H1 (cell line): ENCODE data around the gene PHETA1. TPM values are rescaled to one million over a fixed set of nuclear protein-coding genes. Genes with fewer than 3 reads are reported as not detected.

Experiments
- CTCF ChIA-PET: fragments of 300-600 bp; sonication (Branson Sonifier 250); formaldehyde crosslinking; loops from one replicate; lab custom pipeline; 2021; ENCODE audit not compliant: partially characterized antibody; lab: Charles Lee
- POLR2A ChIA-PET: fragments of 300-600 bp; sonication (Branson Sonifier 250); formaldehyde crosslinking; loops from one replicate; lab custom pipeline; 2021; ENCODE audit warnings: inconsistent platforms; ENCODE audit not compliant: partially characterized antibody; lab: Charles Lee
- DNase-seq, 2 experiments: peaks; one replicate each; pipeline versions ENCODE4 v3.0.0 to v3.0.0-alpha.2; 2010 to 2022; ENCODE audit warnings: low spot score in 2 of 2, low read depth in 1 of 2, mixed read lengths in 1 of 2
- FAIRE-seq: peaks from 2 replicates; lab custom pipeline; 2011; peaks lifted over from hg19 to GRCh38; lab: Jason Lieb, UNC
- H2AFZ ChIP-seq: 2 replicates; pipeline ENCODE4 v1.8.1; 2012; ENCODE audit warnings: low read length, inconsistent platforms
- H2AK5ac ChIP-seq: 2 replicates; pipeline ENCODE4 v1.6.1; 2013; ENCODE audit warnings: low read depth, low read length
- H2BK120ac ChIP-seq: replicated peaks from 2 replicates; pipeline ENCODE3; 2013; ENCODE audit warnings: low read depth, low read length, inconsistent platforms
- H2BK12ac ChIP-seq: 2 replicates; pipeline ENCODE4 v1.6.1; 2013; ENCODE audit warnings: low read depth, low read length
- H2BK15ac ChIP-seq: 2 replicates; pipeline ENCODE4 v1.6.1; 2013; ENCODE audit warnings: low read length
- H2BK20ac ChIP-seq: 2 replicates; pipeline ENCODE4 v1.6.1; 2013; ENCODE audit warnings: low read length
- H2BK5ac ChIP-seq: 2 replicates; pipeline ENCODE4 v1.6.1; 2013; ENCODE audit warnings: low read depth, low read length
- H3K14ac ChIP-seq: 2 replicates; pipeline ENCODE4 v1.6.1; 2013; ENCODE audit warnings: inconsistent platforms; ENCODE audit not compliant: insufficient read length
- H3K18ac ChIP-seq: 2 replicates; pipeline ENCODE4 v1.6.1; 2013; ENCODE audit warnings: low read length; ENCODE audit errors: extremely low read depth
- H3K23ac ChIP-seq: 2 replicates; pipeline ENCODE4 v1.6.1; 2013; ENCODE audit warnings: inconsistent platforms; ENCODE audit not compliant: insufficient read length
- H3K23me2 ChIP-seq: 2 replicates; pipeline ENCODE4 v1.6.1; 2013; ENCODE audit warnings: low read depth, low read length
- H3K27ac ChIP-seq: 2 replicates; pipeline ENCODE4 v1.6.1; 2011; ENCODE audit warnings: low read depth, low read length, inconsistent platforms
- H3K27me3 ChIP-seq, 4 experiments: replicated peaks in 1 of 4; 1 replicate in 1 of 4; 2 replicates in 3 of 4; pipeline versions ENCODE4 v1.6.1 to v1.8.1; 2011 to 2013; ENCODE audit warnings: low read length in 3 of 4, mild to moderate bottlenecking in 3 of 4, inconsistent platforms in 2 of 4, mixed read lengths in 2 of 4, moderate library complexity in 1 of 4; ENCODE audit not compliant: control insufficient read depth in 3 of 4, insufficient read depth in 3 of 4; ENCODE audit errors: extremely low read depth in 1 of 4
- H3K36me3 ChIP-seq, 4 experiments: 2 replicates each; pipeline versions ENCODE4 v1.6.1 to v1.8.1; 2011 to 2013; ENCODE audit warnings: mild to moderate bottlenecking in 4 of 4, low read length in 3 of 4, moderate library complexity in 2 of 4, control low read depth in 1 of 4, inconsistent platforms in 1 of 4; ENCODE audit not compliant: insufficient read depth in 4 of 4, control insufficient read depth in 2 of 4
- H3K4ac ChIP-seq: replicated peaks from 2 replicates; pipeline ENCODE3; 2013; ENCODE audit warnings: low read length, low read depth, mixed read lengths, inconsistent platforms; ENCODE audit not compliant: insufficient read length
- H3K4me1 ChIP-seq, 4 experiments: replicated peaks in 1 of 4; 1 replicate in 1 of 4; 2 replicates in 3 of 4; pipeline versions ENCODE4 v1.6.1 to v1.8.1; 2011 to 2013; ENCODE audit warnings: low read length in 3 of 4, inconsistent platforms in 2 of 4, mixed read lengths in 1 of 4; ENCODE audit not compliant: insufficient read depth in 4 of 4, control insufficient read depth in 3 of 4
- H3K4me2 ChIP-seq, 2 experiments: 2 replicates each; pipeline versions ENCODE4 v1.6.1 to v1.8.1; 2011 to 2013; ENCODE audit warnings: low read depth in 2 of 2, low read length in 2 of 2, control low read depth in 1 of 2, inconsistent platforms in 1 of 2, mild to moderate bottlenecking in 1 of 2; ENCODE audit not compliant: insufficient read depth in 1 of 2
- H3K4me3 ChIP-seq, 4 experiments: fragments of 200-600, 300-600 bp in 1 of 4; sonication (generic), shearing (Covaris generic), sonication (Bioruptor Twin) in 1 of 4; 2 replicates each; pipeline versions ENCODE4 v1.5.1 to v1.8.1; 2011 to 2016; ENCODE audit warnings: low read length in 4 of 4, low read depth in 3 of 4, control low read depth in 2 of 4, inconsistent platforms in 2 of 4, mild to moderate bottlenecking in 2 of 4, mixed read lengths in 1 of 4, moderate library complexity in 1 of 4; ENCODE audit not compliant: insufficient read depth in 2 of 4; ENCODE audit errors: extremely low read depth in 1 of 4
- H3K56ac ChIP-seq: replicated peaks from 2 replicates; pipeline ENCODE3; 2013; ENCODE audit warnings: low read depth, mild to moderate bottlenecking, mixed read lengths, low read length, inconsistent platforms; ENCODE audit not compliant: insufficient read length
- H3K79me1 ChIP-seq: 2 replicates; pipeline ENCODE4 v1.6.1; 2013; ENCODE audit warnings: low read depth, low read length, control low read depth
- H3K79me2 ChIP-seq, 2 experiments: 2 replicates each; pipeline versions ENCODE4 v1.6.1 to v1.8.1; 2012 to 2013; ENCODE audit warnings: low read length in 2 of 2, mild to moderate bottlenecking in 2 of 2, inconsistent platforms in 1 of 2; ENCODE audit not compliant: insufficient read depth in 2 of 2, control insufficient read depth in 1 of 2
- H3K9ac ChIP-seq, 4 experiments: replicated peaks in 1 of 4; 1 replicate in 1 of 4; 2 replicates in 3 of 4; pipeline versions ENCODE4 v1.6.1 to v1.8.1; 2011 to 2013; ENCODE audit warnings: low read depth in 3 of 4, low read length in 3 of 4, control low read depth in 2 of 4, mild to moderate bottlenecking in 2 of 4, moderate library complexity in 2 of 4, inconsistent platforms in 1 of 4; ENCODE audit errors: extremely low read depth in 1 of 4
- H3K9me3 ChIP-seq, 2 experiments: 2 replicates each; pipeline versions ENCODE4 v1.6.1 to v1.8.1; 2012 to 2013; ENCODE audit warnings: mild to moderate bottlenecking in 2 of 2, moderate library complexity in 2 of 2, control low read depth in 1 of 2, inconsistent platforms in 1 of 2, low read depth in 1 of 2, low read length in 1 of 2, mixed read lengths in 1 of 2; ENCODE audit not compliant: insufficient read depth in 2 of 2
- H4K20me1 ChIP-seq, 2 experiments: replicated peaks in 1 of 2; 2 replicates each; pipeline versions ENCODE3 to v1.8.1; 2011 to 2013; ENCODE audit warnings: inconsistent platforms in 2 of 2, low read length in 2 of 2, mild to moderate bottlenecking in 1 of 2; ENCODE audit not compliant: insufficient read depth in 2 of 2, control insufficient read depth in 1 of 2
- H4K5ac ChIP-seq: 2 replicates; pipeline ENCODE4 v1.6.1; 2013; ENCODE audit warnings: low read length, low read depth, mixed read lengths, inconsistent platforms; ENCODE audit not compliant: insufficient read length
- H4K8ac ChIP-seq: 2 replicates; pipeline ENCODE4 v1.8.0; 2013; ENCODE audit warnings: mild to moderate bottlenecking, moderate library complexity, low read length, inconsistent platforms; ENCODE audit not compliant: insufficient read depth; ENCODE audit errors: extremely low read depth
- H4K91ac ChIP-seq: replicated peaks from 2 replicates; pipeline ENCODE3; 2013; ENCODE audit warnings: low read length, mixed read lengths, inconsistent platforms; ENCODE audit not compliant: insufficient read length
- HDAC2 ChIP-seq, 2 experiments: fragments of 300-600 bp in 1 of 2; sonication (generic) in 1 of 2; IDR thresholded peaks; 2 replicates each; pipeline ENCODE4 v1.6.1; 2011 to 2012; ENCODE audit warnings: low read depth in 2 of 2, low read length in 2 of 2, mild to moderate bottlenecking in 2 of 2, moderate library complexity in 2 of 2, borderline replicate concordance in 1 of 2, inconsistent platforms in 1 of 2
- TCF12 ChIP-seq: IDR thresholded peaks from 2 replicates; pipeline ENCODE4 v1.6.1; 2011; ENCODE audit warnings: low read depth, mild to moderate bottlenecking, low read length
- WGBS, 2 experiments: shearing (Covaris generic) in 1 of 2; methylation state at CpG; one replicate each; pipeline versions ENCODE4 v1.1.6 to v1.1.7; 2013 to 2015; ENCODE audit warnings: low lambda C conversion rate in 2 of 2, mixed read lengths in 2 of 2, inconsistent platforms in 1 of 2, low coverage in 1 of 2, missing lambda C conversion rate in 1 of 2; ENCODE audit not compliant: insufficient replicate concordance in 2 of 2, insufficient coverage in 1 of 2, insufficient read length in 1 of 2; ENCODE audit errors: extremely low coverage in 1 of 2, missing lambda C conversion rate in 1 of 2; 5-methylcytosine and 5-hydroxymethylcytosine counted together
- polyA plus RNA-seq, 7 experiments: library from polyadenylated mRNA; depleted of rRNA in 3 of 7; stranded (reverse) in 5 of 7; unstranded in 2 of 7; fragments of >200 nt in 5 of 7; fragments of 200-250 nt in 2 of 7; gene quantifications; 1 replicate in 5 of 7; 2 replicates in 1 of 7; 4 replicates in 1 of 7; pipeline versions ENCODE4 v1.2.1 to v1.2.3, GENCODE V29; 2011 to 2013; ENCODE audit warnings: missing spikeins in 2 of 7, mixed read lengths in 2 of 7
- total RNA-seq: library from RNA; stranded (reverse); fragmentation: NEBNext Ultra II Directional; extraction: Animal tissue kit (Norgen Biotek cat#: 25700); gene quantifications from 2 replicates; pipeline ENCODE4 v1.2.1, GENCODE V29; 2021

Gene PHETA1
- total and polyA plus RNA-seq, 2 of the 8 experiments (the other 6 are each of a cell fraction or from before 2014, with no cell fraction given) = 5.2 to 12.3 TPM

- Histone ChIP-seq H3K79me1 (no peaks in the 10 kb centered on the region), H3K79me2 (no peaks in the 10 kb centered on the region), H3K18ac (0 out of 2 replicates have a peak overlapping the region, but pooled peaks have one; percentile 43), H3K36me3 (no peaks in the 10 kb centered on the region; a peak in 2 of 8 replicates), H3K9ac (peak overlapping the region in 3 of 4 experiments; percentile 23 to 65 (median 29); a peak in 4 of 7 replicates), H4K20me1 (peaks cover 0 to 7% of the 10 kb centered on the region in 2 experiments), H4K91ac (no peak overlapping the region), H2AFZ (0 out of 2 replicates have a peak overlapping the region, but pooled peaks have one; percentile 28), H3K56ac (peak overlapping the region; percentile 16), H3K4me2 (peak overlapping the region; percentile 86 to 89), H3K23ac (no peak overlapping the region), H2AK5ac (no peak overlapping the region), H4K8ac (no peak overlapping the region), H3K14ac (no peak overlapping the region), H3K27me3 (peaks cover 0 to 18% (median 7%) of the 10 kb centered on the region in 4 experiments; a peak in 4 of 7 replicates), H3K4ac (no peak overlapping the region), H3K4me1 (peaks cover 0 to 9% (median 3%) of the 10 kb centered on the region in 4 experiments; a peak in 6 of 7 replicates), H2BK120ac (no peak overlapping the region), H3K23me2 (peaks cover 9% of the 10 kb centered on the region; the same call in 1 of the 2 replicates), H3K27ac (no peak overlapping the region), H2BK5ac (no peak overlapping the region), H3K9me3 (no peaks in the 10 kb centered on the region), H2BK12ac (no peak overlapping the region), H4K5ac (no peak overlapping the region), H2BK15ac (no peak overlapping the region), H2BK20ac (no peak overlapping the region), H3K4me3 (peak overlapping the region; percentile 75 to 83 (median 80))
- DNase-seq (no peak), FAIRE-seq (no peak)
- TF ChIP-seq HDAC2 (IDR thresholded peaks at IDR 0.05; ENCODE audit: borderline replicate concordance in 1 of 2, low read depth in 2 of 2, low read length in 2 of 2) (0 out of 4 replicates have a peak, but pooled peaks of 1 of the 2 experiments have one; percentile 3), TCF12 (no peak)
- ChIA-PET CTCF (interaction anchor here (0.7 to 4.1 kb wide), 7 partner anchors 9 to 70 kb away, joined by 3 to 28 read pairs (median 6); no protein-coding TSS in a partner anchor), POLR2A (interaction anchor here (0.8 to 3.6 kb wide), 7 partner anchors 8 to 44 kb away, joined by 3 to 27 read pairs (median 6); no protein-coding TSS in a partner anchor)
- 20% methylated on average over 13 of the region's 18 CpGs; no CpG with 5 or more reads in 1 of the 2 experiments for WGBS, 2 experiments
These were observed 556 bp downstream of the PHETA1 start for GRCh38 chr12:111368291-111368787.
